Chondrocyte (in vitro differentiated cells): ENCODE data around the gene ZMYND11. TPM values are rescaled to one million over a fixed set of nuclear protein-coding genes. Genes with fewer than 3 reads are reported as not detected.

Experiments used
- DNase-seq: peaks from one replicate; pipeline ENCODE4 v3.0.0; 2021; ENCODE audit warnings: mixed read lengths, low spot score
- H3K27ac Mint-ChIP-seq: one replicate; pipeline ENCODE4 v1.8.0; 2021; ENCODE audit warnings: mild to moderate bottlenecking, moderate library complexity, mixed read lengths; ENCODE audit not compliant: unreplicated experiment
- H3K27me3 Mint-ChIP-seq: 2 replicates; pipeline ENCODE4 v1.8.0; 2021; ENCODE audit warnings: low read depth, mixed read lengths
- H3K36me3 Mint-ChIP-seq: 2 replicates; pipeline ENCODE4 v1.8.0; 2021; ENCODE audit warnings: low read depth, mixed read lengths
- H3K4me1 Mint-ChIP-seq: 2 replicates; pipeline ENCODE4 v1.8.0; 2021; ENCODE audit warnings: low read depth, mild to moderate bottlenecking, mixed read lengths
- H3K4me3 Mint-ChIP-seq: one replicate; pipeline ENCODE4 v1.8.0; 2021; ENCODE audit warnings: mild to moderate bottlenecking, moderate library complexity, mixed read lengths; ENCODE audit not compliant: unreplicated experiment
- H3K9me3 Mint-ChIP-seq: 2 replicates; pipeline ENCODE4 v1.8.0; 2021; ENCODE audit warnings: low read depth, mixed read lengths
- total RNA-seq: library from RNA; stranded (reverse); gene quantifications from 3 replicates; pipeline ENCODE4 v1.2.1, GENCODE V29; 2021
- TF ChIP-seq, protein P1 (sequence below): fragments of 200-600 bp; sonication (generic); IDR thresholded peaks from 2 replicates; pipeline ENCODE4 v1.5.0; 2021; ENCODE audit warnings: antibody characterized with exemption, mild to moderate bottlenecking, moderate library complexity

ZMYND11 gene
- total RNA-seq, 1 donor from 2014 or later: 72.0 TPM

DNA sequence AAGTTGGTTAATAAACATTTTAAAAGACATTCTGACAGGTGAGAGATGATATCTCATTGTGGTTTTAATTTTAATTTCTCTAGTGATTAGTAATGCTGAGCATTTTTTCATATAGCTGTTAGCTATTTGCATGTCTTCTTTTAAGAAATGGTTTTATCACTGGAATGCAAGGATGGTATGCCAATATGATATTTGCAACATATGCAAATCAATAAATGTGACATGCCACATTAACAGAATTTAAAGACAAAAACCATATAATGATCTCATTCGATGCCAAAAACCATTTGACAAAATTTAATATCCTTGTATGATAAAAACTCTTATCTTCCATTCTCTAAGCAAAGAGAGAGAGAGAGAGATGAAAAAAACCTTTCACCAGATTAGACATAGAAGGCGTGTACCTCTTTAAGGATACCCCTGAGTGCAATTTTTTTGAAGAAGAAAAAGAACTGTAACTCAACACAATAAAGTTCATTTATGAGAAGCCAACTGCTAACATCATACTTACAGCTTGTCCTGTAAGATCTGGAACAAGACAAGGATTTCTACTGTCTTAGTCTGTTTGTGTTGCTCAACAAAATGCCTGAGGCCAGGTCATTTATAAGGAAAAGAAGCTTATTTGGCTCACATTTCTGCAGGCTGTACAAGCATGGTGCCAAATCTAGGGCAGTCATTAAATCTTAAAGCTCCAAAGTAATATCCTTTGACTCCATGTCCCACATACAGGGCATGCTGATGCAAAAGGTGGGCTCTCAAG is 39.7 kb upstream of the ZMYND11 start:
- TF ChIP-seq, protein P1, sequence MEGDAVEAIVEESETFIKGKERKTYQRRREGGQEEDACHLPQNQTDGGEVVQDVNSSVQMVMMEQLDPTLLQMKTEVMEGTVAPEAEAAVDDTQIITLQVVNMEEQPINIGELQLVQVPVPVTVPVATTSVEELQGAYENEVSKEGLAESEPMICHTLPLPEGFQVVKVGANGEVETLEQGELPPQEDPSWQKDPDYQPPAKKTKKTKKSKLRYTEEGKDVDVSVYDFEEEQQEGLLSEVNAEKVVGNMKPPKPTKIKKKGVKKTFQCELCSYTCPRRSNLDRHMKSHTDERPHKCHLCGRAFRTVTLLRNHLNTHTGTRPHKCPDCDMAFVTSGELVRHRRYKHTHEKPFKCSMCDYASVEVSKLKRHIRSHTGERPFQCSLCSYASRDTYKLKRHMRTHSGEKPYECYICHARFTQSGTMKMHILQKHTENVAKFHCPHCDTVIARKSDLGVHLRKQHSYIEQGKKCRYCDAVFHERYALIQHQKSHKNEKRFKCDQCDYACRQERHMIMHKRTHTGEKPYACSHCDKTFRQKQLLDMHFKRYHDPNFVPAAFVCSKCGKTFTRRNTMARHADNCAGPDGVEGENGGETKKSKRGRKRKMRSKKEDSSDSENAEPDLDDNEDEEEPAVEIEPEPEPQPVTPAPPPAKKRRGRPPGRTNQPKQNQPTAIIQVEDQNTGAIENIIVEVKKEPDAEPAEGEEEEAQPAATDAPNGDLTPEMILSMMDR: no peak
- no peak for DNase-seq
- Mint-ChIP-seq H3K9me3 (peaks cover 22% of the 10 kb centered on the region), H3K36me3 (peaks cover 10% of the 10 kb centered on the region), H3K4me1 (no peaks in the 10 kb centered on the region), H3K4me3 (no peak overlapping the region), H3K27ac (no peak overlapping the region), H3K27me3 (peaks cover 5% of the 10 kb centered on the region)

DNA sequence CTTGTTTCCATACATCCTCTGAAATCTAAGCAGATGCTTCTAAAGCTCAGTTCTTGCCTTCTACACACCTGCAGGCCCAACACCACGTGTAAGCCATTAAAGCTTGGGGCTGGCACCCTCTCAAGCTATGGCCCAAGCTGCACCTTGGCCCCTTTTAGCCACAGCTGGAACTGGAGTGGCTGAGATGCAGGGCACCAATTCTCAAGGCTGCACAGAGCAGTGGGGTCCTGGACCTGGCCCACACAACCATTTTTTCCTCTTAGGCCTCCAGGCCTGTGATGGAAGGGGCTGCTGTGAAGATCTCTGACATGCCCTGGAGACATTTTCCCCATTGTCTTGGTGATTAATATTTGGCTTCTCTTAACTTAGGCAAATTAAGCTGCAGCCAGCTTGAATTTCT is 38.8 kb upstream of the ZMYND11 start:
- Mint-ChIP-seq H3K4me1 (no peaks in the 10 kb centered on the region), H3K4me3 (no peak overlapping the region), H3K27ac (no peak overlapping the region), H3K9me3 (peaks cover 22% of the 10 kb centered on the region), H3K36me3 (peaks cover 10% of the 10 kb centered on the region), H3K27me3 (peaks cover 5% of the 10 kb centered on the region)
- DNase-seq: no peak
- TF ChIP-seq, protein P1: no peak

DNA sequence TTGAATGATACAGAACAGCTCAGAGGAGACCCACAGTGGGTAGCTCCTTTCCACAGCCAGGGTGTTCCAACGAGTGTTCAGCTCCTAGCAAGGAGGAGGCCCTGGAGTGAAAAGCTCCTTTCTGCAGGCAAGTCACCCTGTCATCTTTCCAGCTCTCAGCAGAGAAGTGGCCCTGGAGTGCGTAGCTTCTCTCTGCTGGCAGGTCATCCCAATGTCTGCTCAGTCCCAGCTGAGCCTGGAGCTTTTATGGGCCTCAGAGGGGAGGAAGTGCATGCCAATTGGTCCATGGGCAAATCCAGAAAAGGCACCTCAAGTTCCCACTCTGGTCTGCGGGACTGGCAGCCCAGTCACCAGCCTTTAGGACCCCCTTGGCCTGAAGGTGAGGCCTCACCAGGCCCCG is 30.8 kb upstream of the ZMYND11 start:
- Mint-ChIP-seq H3K4me1 (no peaks in the 10 kb centered on the region), H3K36me3 (no peaks in the 10 kb centered on the region), H3K27ac (no peak overlapping the region), H3K4me3 (no peak overlapping the region), H3K9me3 (no peaks in the 10 kb centered on the region), H3K27me3 (peaks cover 4% of the 10 kb centered on the region)
- TF ChIP-seq, protein P1: no peak
- DNase-seq: no peak

DNA sequence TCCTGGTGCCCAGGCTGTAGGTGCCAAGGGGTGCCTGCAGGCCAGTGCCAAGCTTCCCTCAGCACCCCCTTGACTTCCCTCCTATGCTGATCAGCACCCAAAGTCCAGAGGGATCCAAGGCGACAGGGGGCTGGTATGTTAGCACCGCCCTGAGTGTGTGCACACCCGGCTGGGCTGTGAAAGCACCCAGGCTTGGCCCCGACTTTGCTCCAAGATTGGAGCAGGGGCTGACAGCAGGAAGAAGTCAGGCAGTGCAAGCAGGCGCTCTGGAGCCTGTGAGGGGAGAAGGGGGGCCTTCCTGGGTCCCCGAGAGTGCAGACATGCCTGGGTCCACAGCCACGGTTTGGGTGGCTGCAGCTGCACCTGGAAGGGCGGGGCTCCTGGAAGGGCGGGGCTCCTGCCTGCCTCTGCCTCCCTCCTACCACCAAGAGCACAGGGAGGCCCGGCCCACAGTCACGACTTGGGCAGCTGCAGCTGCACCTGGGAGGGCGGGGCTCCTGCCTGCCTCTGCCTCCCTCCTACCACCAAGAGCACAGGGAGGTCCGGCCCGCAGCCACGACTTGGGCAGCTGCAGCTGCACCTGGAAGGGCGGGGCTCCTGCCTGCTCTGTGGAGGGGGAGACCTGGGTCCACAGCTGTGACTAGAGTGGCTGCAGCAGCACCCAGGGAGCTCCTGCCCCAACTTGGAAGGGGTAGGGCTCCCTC is 30.2 kb upstream of the ZMYND11 start:
- Mint-ChIP-seq H3K4me1 (no peaks in the 10 kb centered on the region), H3K27me3 (peaks cover 4% of the 10 kb centered on the region), H3K36me3 (no peaks in the 10 kb centered on the region), H3K9me3 (no peaks in the 10 kb centered on the region), H3K27ac (no peak overlapping the region), H3K4me3 (no peak overlapping the region)
- TF ChIP-seq, protein P1: no peak
- no peak for DNase-seq

DNA sequence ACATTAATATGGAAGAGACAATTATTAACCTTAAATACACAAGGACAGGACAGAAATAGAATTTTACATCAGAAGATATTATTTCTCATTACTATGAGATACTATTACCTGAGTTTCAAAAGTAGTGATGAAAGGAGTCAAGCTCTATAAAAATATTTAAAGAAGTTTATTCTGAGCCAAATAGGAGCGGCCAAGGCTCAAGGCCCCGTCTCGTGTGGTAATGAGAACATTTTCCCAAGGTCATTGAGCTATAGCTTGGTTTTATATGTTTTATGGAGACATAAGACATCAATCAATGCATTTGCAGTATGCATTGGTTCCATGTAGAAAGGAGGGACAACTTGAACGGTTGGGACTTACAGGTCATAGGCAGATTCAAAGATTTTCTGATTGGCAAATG is 29.4 kb upstream of the ZMYND11 start:
- TF ChIP-seq, protein P1: no peak
- Mint-ChIP-seq H3K27ac (no peak overlapping the region), H3K9me3 (no peaks in the 10 kb centered on the region), H3K36me3 (no peaks in the 10 kb centered on the region), H3K4me1 (no peaks in the 10 kb centered on the region), H3K4me3 (no peak overlapping the region), H3K27me3 (peaks cover 4% of the 10 kb centered on the region)
- no peak for DNase-seq
